AG04449 (cell line): ENCODE measurements around the gene MADD.

Experiments used
- CTCF ChIA-PET: fragments of 350-600 bp; formaldehyde crosslinking; extraction: SDS; loops from one replicate; lab custom pipeline; 2021; ENCODE audit warnings: antibody characterized with exemption; lab: Yijun Ruan, JAX
- POLR2A ChIA-PET: fragments of 400-600, 350-600 bp; formaldehyde crosslinking; extraction: SDS; loops from one replicate; lab custom pipeline; 2020; ENCODE audit warnings: antibody characterized with exemption, inconsistent platforms; lab: Yijun Ruan, JAX
- DNase-seq: peaks from one replicate; pipeline ENCODE4 v3.0.0-alpha.2; 2010; ENCODE audit warnings: low read depth, low spot score
- H3K4me3 ChIP-seq: 2 replicates; pipeline ENCODE4 v1.5.1; 2011; ENCODE audit warnings: low read depth, mild to moderate bottlenecking, control low read depth, low read length
- TF ChIP-seq, protein P1 (sequence below): IDR thresholded peaks from one replicate; pipeline ENCODE4 v1.5.1; 2011; ENCODE audit warnings: mild to moderate bottlenecking, moderate library complexity, low read length, control low read depth, inconsistent platforms; ENCODE audit not compliant: insufficient read depth; ENCODE audit errors: missing control alignments

Gene MADD

DNA sequence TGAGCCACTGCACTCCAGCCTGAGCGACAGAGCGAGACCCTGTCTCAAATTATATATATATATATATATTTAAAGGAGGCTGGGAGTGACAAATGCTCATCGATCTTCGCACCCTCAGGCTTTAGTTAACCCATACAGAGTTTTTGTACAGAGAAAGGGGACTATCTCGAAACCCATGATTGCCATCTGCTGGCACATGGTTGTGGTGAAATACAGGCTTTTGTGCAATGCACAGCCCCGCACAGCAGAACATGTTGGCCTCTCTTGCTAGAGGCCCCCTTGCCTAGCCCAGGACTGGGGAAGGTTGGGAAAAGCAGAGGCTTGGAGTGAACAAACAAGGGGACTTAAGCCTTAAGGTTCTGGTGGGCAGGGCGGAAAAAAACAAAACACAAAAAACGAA lies 78.9 kb downstream of the MADD start:
- DNase-seq: no peak
- POLR2A ChIA-PET: no interaction called here
- CTCF ChIA-PET: interaction anchor here (1.1 to 7.2 kb wide), 5 partner anchors 77 to 170 kb away, joined by 4 to 99 read pairs (median 7); partner anchors contain the start of genes ACP2, ARFGAP2 and NR1H3
- H3K4me3 ChIP-seq: no peak overlapping the region
- TF ChIP-seq, protein P1, sequence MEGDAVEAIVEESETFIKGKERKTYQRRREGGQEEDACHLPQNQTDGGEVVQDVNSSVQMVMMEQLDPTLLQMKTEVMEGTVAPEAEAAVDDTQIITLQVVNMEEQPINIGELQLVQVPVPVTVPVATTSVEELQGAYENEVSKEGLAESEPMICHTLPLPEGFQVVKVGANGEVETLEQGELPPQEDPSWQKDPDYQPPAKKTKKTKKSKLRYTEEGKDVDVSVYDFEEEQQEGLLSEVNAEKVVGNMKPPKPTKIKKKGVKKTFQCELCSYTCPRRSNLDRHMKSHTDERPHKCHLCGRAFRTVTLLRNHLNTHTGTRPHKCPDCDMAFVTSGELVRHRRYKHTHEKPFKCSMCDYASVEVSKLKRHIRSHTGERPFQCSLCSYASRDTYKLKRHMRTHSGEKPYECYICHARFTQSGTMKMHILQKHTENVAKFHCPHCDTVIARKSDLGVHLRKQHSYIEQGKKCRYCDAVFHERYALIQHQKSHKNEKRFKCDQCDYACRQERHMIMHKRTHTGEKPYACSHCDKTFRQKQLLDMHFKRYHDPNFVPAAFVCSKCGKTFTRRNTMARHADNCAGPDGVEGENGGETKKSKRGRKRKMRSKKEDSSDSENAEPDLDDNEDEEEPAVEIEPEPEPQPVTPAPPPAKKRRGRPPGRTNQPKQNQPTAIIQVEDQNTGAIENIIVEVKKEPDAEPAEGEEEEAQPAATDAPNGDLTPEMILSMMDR: peak; percentile 29

DNA sequence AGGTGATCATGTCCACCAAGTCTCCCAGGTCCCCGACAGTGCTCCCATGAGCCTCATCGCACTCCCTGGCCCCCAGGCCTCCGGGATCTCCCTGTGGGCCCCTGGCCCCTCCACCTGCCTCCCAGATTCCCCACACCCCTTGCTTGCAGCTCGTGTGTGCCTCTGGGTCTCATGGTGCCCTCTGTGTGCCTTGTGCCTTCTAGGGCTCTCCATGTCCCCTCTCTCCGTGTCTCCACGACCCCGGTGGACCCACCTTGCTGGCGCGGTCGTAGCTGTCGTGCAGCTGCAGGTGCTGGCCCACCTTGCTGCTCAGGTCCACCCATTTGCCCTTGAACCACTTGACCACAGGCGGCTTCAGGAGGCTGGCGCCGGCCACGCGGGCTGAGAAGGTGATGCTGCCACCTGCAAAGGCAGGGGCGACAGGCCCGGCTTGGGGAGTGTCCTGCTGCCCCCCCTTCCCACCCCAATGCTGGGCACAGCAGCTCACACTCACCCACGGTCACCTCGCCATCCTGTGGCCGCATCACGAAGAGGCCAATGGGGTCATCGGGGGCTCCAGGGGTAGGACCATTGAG lies 79.7 kb downstream of the MADD start:
- POLR2A ChIA-PET: interaction anchor here (0.6 kb wide), 1 partner anchor 73 kb away, joined by 3 read pairs; no protein-coding TSS in a partner anchor
- no peak for DNase-seq
- CTCF ChIA-PET: interaction anchor here (0.6 to 7.2 kb wide), 9 partner anchors 10 to 263 kb away, joined by 3 to 99 read pairs (median 4); partner anchors contain the start of genes ACP2, ARFGAP2 and NR1H3
- TF ChIP-seq, protein P1: no peak
- H3K4me3 ChIP-seq: no peak overlapping the region

DNA sequence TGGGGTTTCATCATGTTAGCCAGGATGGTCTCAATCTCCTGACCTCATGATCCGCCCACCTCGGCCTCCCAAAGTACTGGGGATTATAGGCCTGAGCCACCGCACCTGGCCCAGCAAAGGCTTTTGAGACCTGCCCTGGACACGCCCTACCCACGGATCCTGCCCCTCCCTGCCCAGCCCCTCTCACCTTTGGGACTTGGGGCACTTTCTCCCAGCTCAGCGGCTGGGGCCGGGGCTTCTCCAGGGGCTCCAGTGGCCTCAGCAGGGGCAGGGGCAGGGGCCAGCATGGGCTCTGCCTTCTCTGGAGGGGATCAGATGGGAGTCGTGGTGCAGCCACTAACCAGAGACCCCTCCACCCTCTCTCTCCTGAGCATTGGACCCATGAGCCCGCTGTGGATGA lies 80.4 kb downstream of the MADD start:
- POLR2A ChIA-PET: no interaction called here
- no peak for DNase-seq
- CTCF ChIA-PET: interaction anchor here (0.9 to 7.2 kb wide), 5 partner anchors 9 to 171 kb away, joined by 3 to 99 read pairs (median 3); partner anchors contain the start of gene ARFGAP2
- H3K4me3 ChIP-seq: no peak overlapping the region
- TF ChIP-seq, protein P1: no peak

DNA sequence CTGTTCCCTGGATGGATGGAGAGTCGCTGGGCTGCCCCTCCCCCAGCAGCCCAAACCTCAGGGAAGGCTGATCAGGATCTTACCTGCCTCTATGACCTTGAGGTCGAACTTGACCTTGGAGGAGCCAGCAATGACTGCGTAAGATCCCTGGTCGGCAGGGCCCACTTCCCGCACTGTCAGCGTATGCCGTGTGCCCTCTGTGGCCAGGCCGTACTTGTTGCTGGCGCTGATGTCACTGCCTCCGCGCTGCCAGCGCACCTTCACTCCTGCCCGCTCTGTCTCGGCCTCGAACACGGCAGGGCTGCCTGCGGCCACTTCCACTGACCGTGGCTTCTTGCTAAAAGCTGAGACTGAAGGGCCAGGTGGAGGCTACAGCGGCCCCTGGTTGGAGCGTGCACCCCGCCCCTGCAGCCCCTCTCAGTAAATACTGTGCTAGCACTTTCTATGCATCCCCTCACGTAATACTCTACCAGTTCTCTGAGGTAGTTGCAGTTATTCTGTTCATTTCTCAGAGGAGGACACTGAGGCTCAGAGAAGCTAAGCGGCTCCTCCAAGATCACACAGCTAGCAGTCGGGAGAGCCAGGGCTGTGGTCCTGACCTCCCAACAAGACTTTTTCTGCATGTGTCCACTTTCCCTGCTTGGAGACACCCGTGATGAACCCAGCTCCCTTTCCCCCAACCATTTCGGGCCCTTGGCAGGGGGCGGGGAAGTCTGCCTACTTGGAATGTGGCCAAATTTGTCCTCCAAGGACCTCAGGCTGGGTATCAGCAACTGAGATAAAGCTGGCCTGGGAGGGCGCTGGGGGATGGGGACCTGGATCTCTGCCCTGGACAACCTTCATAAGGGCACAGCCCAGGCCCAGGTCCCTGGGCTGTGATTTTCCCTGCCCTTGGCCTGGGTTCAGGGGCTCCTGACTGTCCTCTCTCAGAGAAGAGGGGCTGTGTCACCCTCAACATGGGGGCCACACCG lies 81.5 kb downstream of the MADD start:
- DNase-seq: no peak
- TF ChIP-seq, protein P1: no peak
- CTCF ChIA-PET: interaction anchor here (1.0 to 7.2 kb wide), 2 partner anchors 172 to 198 kb away, joined by 3 to 99 read pairs; partner anchors contain the start of gene ARFGAP2
- POLR2A ChIA-PET: no interaction called here
- H3K4me3 ChIP-seq: no peak overlapping the region

DNA sequence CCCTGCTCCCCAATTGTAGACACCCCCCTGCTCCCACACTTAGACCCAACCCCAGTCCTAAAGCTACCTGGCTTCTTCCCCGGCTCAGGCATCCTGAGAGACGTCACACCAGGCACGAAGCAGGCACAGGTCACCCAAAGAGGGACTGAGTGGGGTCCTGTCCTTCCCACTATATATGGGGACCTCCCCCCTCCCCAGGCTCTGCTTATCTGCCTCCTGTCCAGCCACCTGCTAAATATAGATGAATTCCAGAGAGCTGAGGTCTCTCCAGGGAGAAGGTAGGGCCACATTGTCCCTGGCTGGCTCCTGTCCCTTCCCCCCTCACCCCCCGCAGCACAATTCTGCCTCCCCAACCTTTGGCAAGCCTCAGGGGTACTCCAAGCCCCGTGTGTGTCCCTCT lies 82.6 kb downstream of the MADD start, which contains the start of gene MYBPC3:
TSS of gene MYBPC3 (minus strand) at position 147 of the 400 bp plus-strand sequence. CDS start at position 92, 55 bp downstream.
- POLR2A ChIA-PET: no interaction called here
- no peak for DNase-seq
- CTCF ChIA-PET: interaction anchor here (1.5 to 7.2 kb wide), 3 partner anchors 12 to 192 kb away, joined by 4 to 99 read pairs (median 23); partner anchors contain the start of gene ARFGAP2

More for the DNA sequence above, 82.6 kb downstream of the MADD start, which contains the start of gene MYBPC3:
- no peak within 1 kb of the TSS for H3K4me3 ChIP-seq
- TF ChIP-seq, protein P1: no peak
